Mesenchymal stem cell (in vitro differentiated cells and primary cell): Measurements from ENCODE around the gene PIK3R5.

Experiments
- DNase-seq: peaks from one replicate; pipeline ENCODE4 v3.0.0-alpha.2; 2013
- H2AFZ ChIP-seq: one replicate; pipeline ENCODE4 v1.6.1; 2013; ENCODE audit warnings: low read depth, mild to moderate bottlenecking, control low read depth, inconsistent platforms, low read length, moderate library complexity
- H2AK5ac ChIP-seq: 2 replicates; pipeline ENCODE4 v1.6.1; 2013; ENCODE audit warnings: low read length, moderate library complexity, mild to moderate bottlenecking, inconsistent platforms; ENCODE audit not compliant: severe bottlenecking
- H2BK120ac ChIP-seq: one replicate; pipeline ENCODE4 v1.6.1; 2013; ENCODE audit warnings: low read depth, mild to moderate bottlenecking, inconsistent platforms, low read length, moderate library complexity
- H2BK12ac ChIP-seq, 2 experiments: one replicate each; pipeline ENCODE4 v1.6.1; 2013; ENCODE audit warnings: inconsistent platforms in 2 of 2, low read length in 2 of 2, mild to moderate bottlenecking in 2 of 2, moderate library complexity in 2 of 2, control low read depth in 1 of 2
- H2BK15ac ChIP-seq: one replicate; pipeline ENCODE4 v1.6.1; 2013; ENCODE audit warnings: mild to moderate bottlenecking, low read depth, inconsistent platforms; ENCODE audit not compliant: poor library complexity, severe bottlenecking
- H2BK5ac ChIP-seq: 2 replicates; pipeline ENCODE4 v1.6.1; 2013; ENCODE audit warnings: low read depth, mild to moderate bottlenecking, low read length, control low read depth, inconsistent platforms; ENCODE audit not compliant: poor library complexity, severe bottlenecking
- H3K14ac ChIP-seq, 2 experiments: one replicate each; pipeline ENCODE4 v1.6.1; 2013; ENCODE audit warnings: inconsistent platforms in 2 of 2, low read length in 2 of 2, control low read depth in 1 of 2, mild to moderate bottlenecking in 1 of 2, moderate library complexity in 1 of 2
- H3K18ac ChIP-seq, 2 experiments: one replicate each; pipeline ENCODE4 v1.6.1; 2013; ENCODE audit warnings: inconsistent platforms in 2 of 2, low read length in 2 of 2, control low read depth in 1 of 2, low read depth in 1 of 2, mild to moderate bottlenecking in 1 of 2
- H3K23ac ChIP-seq, 2 experiments: one replicate each; pipeline ENCODE4 v1.6.1; 2013; ENCODE audit warnings: inconsistent platforms in 2 of 2, low read length in 2 of 2, mild to moderate bottlenecking in 2 of 2, moderate library complexity in 2 of 2, control low read depth in 1 of 2
- H3K27ac ChIP-seq: 2 replicates; pipeline ENCODE4 v1.5.1; 2013; ENCODE audit warnings: mild to moderate bottlenecking, moderate library complexity, low read length, control low read depth, inconsistent platforms; ENCODE audit not compliant: poor library complexity, severe bottlenecking
- H3K27me3 ChIP-seq, 2 experiments: 2 replicates each; pipeline versions ENCODE4 v1.6.1 to v1.7.0; 2013; ENCODE audit warnings: low read length in 2 of 2, mild to moderate bottlenecking in 2 of 2, moderate library complexity in 2 of 2, control low read depth in 1 of 2, inconsistent platforms in 1 of 2; ENCODE audit not compliant: control insufficient read depth in 1 of 2, insufficient read depth in 1 of 2
- H3K36me3 ChIP-seq, 2 experiments: 2 replicates each; pipeline versions ENCODE4 v1.6.1 to v1.7.0; 2013; ENCODE audit warnings: low read length in 2 of 2, control low read depth in 1 of 2, inconsistent platforms in 1 of 2, low read depth in 1 of 2, mild to moderate bottlenecking in 1 of 2; ENCODE audit not compliant: insufficient read depth in 2 of 2, control insufficient read depth in 1 of 2
- H3K4ac ChIP-seq, 2 experiments: one replicate each; pipeline ENCODE4 v1.6.1; 2013; ENCODE audit warnings: inconsistent platforms in 2 of 2, low read length in 2 of 2, mild to moderate bottlenecking in 2 of 2, moderate library complexity in 2 of 2, control low read depth in 1 of 2, low read depth in 1 of 2
- H3K4me1 ChIP-seq: 2 replicates; pipeline ENCODE4 v1.6.1; 2013; ENCODE audit warnings: low read depth, low read length, control low read depth; ENCODE audit not compliant: control insufficient read depth, insufficient read depth
- H3K4me2 ChIP-seq: 2 replicates; pipeline ENCODE4 v1.6.1; 2013; ENCODE audit warnings: low read length, mild to moderate bottlenecking, inconsistent platforms; ENCODE audit not compliant: poor library complexity, severe bottlenecking
- H3K4me3 ChIP-seq, 2 experiments: 2 replicates each; pipeline versions ENCODE4 v1.5.1 to v1.7.0; 2013; ENCODE audit warnings: low read length in 2 of 2, mild to moderate bottlenecking in 2 of 2, control low read depth in 1 of 2, low read depth in 1 of 2; ENCODE audit not compliant: insufficient read depth in 1 of 2
- H3K79me1 ChIP-seq: replicated peaks from 2 replicates; pipeline ENCODE4 v1.6.1; 2013; ENCODE audit warnings: mild to moderate bottlenecking, control low read depth, low read length, inconsistent platforms; ENCODE audit not compliant: poor library complexity, severe bottlenecking
- H3K9ac ChIP-seq: 2 replicates; pipeline ENCODE4 v1.7.0; 2013; ENCODE audit warnings: mild to moderate bottlenecking, low read length, moderate library complexity
- H3K9me3 ChIP-seq: 2 replicates; pipeline ENCODE4 v1.7.0; 2013; ENCODE audit warnings: mild to moderate bottlenecking, low read length; ENCODE audit not compliant: control insufficient read depth
- H4K8ac ChIP-seq: one replicate; pipeline ENCODE4 v1.6.1; 2013; ENCODE audit warnings: inconsistent platforms, mild to moderate bottlenecking, low read length, moderate library complexity
- H4K91ac ChIP-seq: one replicate; pipeline ENCODE4 v1.6.1; 2013; ENCODE audit warnings: mild to moderate bottlenecking, low read length, inconsistent platforms
- WGBS: methylation state at CpG from one replicate; pipeline ENCODE4 v1.1.7; 2013; ENCODE audit warnings: mixed read lengths; 5-methylcytosine and 5-hydroxymethylcytosine counted together

The PIK3R5 gene

DNA sequence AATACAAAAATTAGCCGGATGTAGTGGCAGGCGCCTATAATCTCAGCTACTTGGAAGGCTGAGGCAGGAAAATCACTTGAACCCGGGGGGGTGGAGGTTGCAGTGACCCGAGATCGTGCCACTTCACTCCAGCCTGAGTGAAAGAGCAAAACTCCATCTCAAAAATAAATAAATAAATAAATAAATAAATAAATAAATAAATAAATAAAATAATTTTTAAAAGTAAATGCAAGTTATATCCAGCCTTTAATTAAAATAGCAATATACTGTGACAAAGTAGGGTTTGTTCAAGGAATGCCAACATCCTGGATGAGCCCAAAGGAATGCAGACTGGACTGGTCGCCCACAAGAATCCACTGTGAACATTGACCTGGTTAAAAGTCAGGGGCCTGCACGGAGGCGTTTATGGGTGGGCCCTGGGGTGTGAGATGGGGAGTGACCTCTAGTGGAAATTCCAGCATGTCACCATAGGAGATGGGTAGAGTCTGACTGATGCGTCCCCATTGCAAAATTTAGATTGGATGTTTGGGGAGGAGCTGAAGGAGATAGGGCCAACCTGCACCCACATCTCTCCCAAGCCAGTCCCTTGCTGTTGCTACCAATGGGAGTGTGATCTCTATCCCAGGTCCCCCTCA, 9.7 kb upstream of the PIK3R5 start:
- Histone ChIP-seq H2AFZ (no peak overlapping the region), H3K23ac (no peak overlapping the region), H3K4me1 (no peaks in the 10 kb centered on the region), H4K91ac (no peak overlapping the region), H3K27me3 (no peaks in the 10 kb centered on the region), H2BK5ac (no peak overlapping the region), H4K8ac (no peak overlapping the region), H3K4me3 (no peak overlapping the region), H3K9ac (no peak overlapping the region), H2BK12ac (no peak overlapping the region), H3K14ac (no peak overlapping the region), H3K4ac (no peak overlapping the region), H2BK120ac (no peak overlapping the region), H2BK15ac (peak overlapping the region; percentile 23), H2AK5ac (no peak overlapping the region), H3K27ac (no peak overlapping the region), H3K18ac (no peak overlapping the region), H3K9me3 (no peaks in the 10 kb centered on the region), H3K79me1 (no peaks in the 10 kb centered on the region), H3K4me2 (no peak overlapping the region), H3K36me3 (no peaks in the 10 kb centered on the region)
- WGBS: 64% methylated on average over 3 of the region's 9 CpGs
- no peak for DNase-seq

GRCh38 chr17:8969901-8970300, 4.4 kb upstream of the PIK3R5 start:
- no peaks in the 10 kb centered on the region for H3K79me1 ChIP-seq
- no peak overlapping the region for H3K4ac ChIP-seq
- 62% methylated on average over 1 of the region's 2 CpGs for WGBS
- H3K18ac ChIP-seq: no peak overlapping the region
- H3K4me2 ChIP-seq: no peak overlapping the region
- no peak overlapping the region for H4K91ac ChIP-seq
- no peak overlapping the region for H4K8ac ChIP-seq
- H2BK5ac ChIP-seq: no peak overlapping the region
- no peak overlapping the region for H2BK12ac ChIP-seq
- H3K23ac ChIP-seq: no peak overlapping the region
- H3K9me3 ChIP-seq: peaks cover 2% of the 10 kb centered on the region
- H3K36me3 ChIP-seq: no peaks in the 10 kb centered on the region
- no peak overlapping the region for H2BK15ac ChIP-seq
- peaks cover 24 to 27% of the 10 kb centered on the region in 2 experiments for H3K27me3 ChIP-seq
- no peak overlapping the region for H2AK5ac ChIP-seq
- H3K14ac ChIP-seq: no peak overlapping the region
- DNase-seq: no peak
- no peak overlapping the region for H2BK120ac ChIP-seq
- peaks cover 6% of the 10 kb centered on the region for H3K4me1 ChIP-seq
- no peak overlapping the region for H3K27ac ChIP-seq
- H3K4me3 ChIP-seq: no peak overlapping the region
- no peak overlapping the region for H3K9ac ChIP-seq
- H2AFZ ChIP-seq: no peak overlapping the region

- H3K4me2 ChIP-seq: no peak overlapping the region
- no peak for DNase-seq
- H3K14ac ChIP-seq: no peak overlapping the region
- peaks cover 2% of the 10 kb centered on the region for H3K9me3 ChIP-seq
- peaks cover 6% of the 10 kb centered on the region for H3K4me1 ChIP-seq
- H3K27me3 ChIP-seq: peaks cover 36 to 41% of the 10 kb centered on the region in 2 experiments
- H2BK120ac ChIP-seq: no peak overlapping the region
- H2BK12ac ChIP-seq: no peak overlapping the region
- H3K79me1 ChIP-seq: no peaks in the 10 kb centered on the region
- H3K23ac ChIP-seq: no peak overlapping the region
- H3K4ac ChIP-seq: no peak overlapping the region
- H4K8ac ChIP-seq: no peak overlapping the region
- H2AFZ ChIP-seq: no peak overlapping the region
- H2AK5ac ChIP-seq: no peak overlapping the region
- H3K9ac ChIP-seq: no peak overlapping the region
- no peak overlapping the region for H4K91ac ChIP-seq
- WGBS: 90% methylated on average over 2 of the region's 3 CpGs
- H2BK5ac ChIP-seq: no peak overlapping the region
- no peak overlapping the region for H3K27ac ChIP-seq
- H2BK15ac ChIP-seq: no peak overlapping the region
- H3K18ac ChIP-seq: no peak overlapping the region
- no peaks in the 10 kb centered on the region for H3K36me3 ChIP-seq
- H3K4me3 ChIP-seq: no peak overlapping the region
Observed at GRCh38 chr17:8968503-8968902, 3.0 kb upstream of the PIK3R5 start.

GRCh38 chr17:8967861-8968260, 2.4 kb upstream of the PIK3R5 start:
- Histone ChIP-seq H2BK15ac (no peak overlapping the region), H2BK5ac (no peak overlapping the region), H3K4me1 (peaks cover 6% of the 10 kb centered on the region), H3K4ac (no peak overlapping the region), H2AK5ac (no peak overlapping the region), H3K4me2 (no peak overlapping the region), H3K9ac (no peak overlapping the region), H2BK120ac (no peak overlapping the region), H3K4me3 (no peak overlapping the region), H2AFZ (no peak overlapping the region), H3K36me3 (no peaks in the 10 kb centered on the region), H2BK12ac (no peak overlapping the region), H3K18ac (no peak overlapping the region), H3K27me3 (peaks cover 43 to 48% of the 10 kb centered on the region in 2 experiments), H4K91ac (no peak overlapping the region), H3K79me1 (no peaks in the 10 kb centered on the region), H3K27ac (no peak overlapping the region), H3K14ac (no peak overlapping the region), H3K9me3 (peaks cover 2% of the 10 kb centered on the region), H4K8ac (no peak overlapping the region), H3K23ac (no peak overlapping the region)
- DNase-seq: no peak
